ENCODE measurements around the gene COL18A1.

DNA sequence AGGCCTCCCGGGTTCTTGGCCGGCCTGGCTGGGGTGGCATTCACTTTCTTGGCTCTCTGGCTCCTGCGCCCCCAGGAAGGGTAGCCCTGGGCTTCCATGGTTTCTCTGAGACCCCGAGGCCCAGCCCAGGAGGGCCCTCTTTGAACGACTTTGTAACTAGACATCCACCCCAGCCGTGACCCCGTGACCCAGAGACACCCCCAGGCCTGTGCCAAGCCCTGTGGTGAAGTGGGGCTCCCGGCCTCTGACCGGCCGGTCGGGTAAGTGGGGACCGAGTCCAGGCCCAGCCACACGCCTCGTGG, 64.0 kb downstream of the COL18A1 start:
- no peak for TF ChIP-seq MAX (IDR thresholded peaks at IDR 0.05)
- TF ChIP-seq, protein P1, sequence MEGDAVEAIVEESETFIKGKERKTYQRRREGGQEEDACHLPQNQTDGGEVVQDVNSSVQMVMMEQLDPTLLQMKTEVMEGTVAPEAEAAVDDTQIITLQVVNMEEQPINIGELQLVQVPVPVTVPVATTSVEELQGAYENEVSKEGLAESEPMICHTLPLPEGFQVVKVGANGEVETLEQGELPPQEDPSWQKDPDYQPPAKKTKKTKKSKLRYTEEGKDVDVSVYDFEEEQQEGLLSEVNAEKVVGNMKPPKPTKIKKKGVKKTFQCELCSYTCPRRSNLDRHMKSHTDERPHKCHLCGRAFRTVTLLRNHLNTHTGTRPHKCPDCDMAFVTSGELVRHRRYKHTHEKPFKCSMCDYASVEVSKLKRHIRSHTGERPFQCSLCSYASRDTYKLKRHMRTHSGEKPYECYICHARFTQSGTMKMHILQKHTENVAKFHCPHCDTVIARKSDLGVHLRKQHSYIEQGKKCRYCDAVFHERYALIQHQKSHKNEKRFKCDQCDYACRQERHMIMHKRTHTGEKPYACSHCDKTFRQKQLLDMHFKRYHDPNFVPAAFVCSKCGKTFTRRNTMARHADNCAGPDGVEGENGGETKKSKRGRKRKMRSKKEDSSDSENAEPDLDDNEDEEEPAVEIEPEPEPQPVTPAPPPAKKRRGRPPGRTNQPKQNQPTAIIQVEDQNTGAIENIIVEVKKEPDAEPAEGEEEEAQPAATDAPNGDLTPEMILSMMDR (IDR thresholded peaks at IDR 0.05; ENCODE audit: low read depth, low read length, missing input control): no peak
- TF ChIP-seq, protein P2, sequence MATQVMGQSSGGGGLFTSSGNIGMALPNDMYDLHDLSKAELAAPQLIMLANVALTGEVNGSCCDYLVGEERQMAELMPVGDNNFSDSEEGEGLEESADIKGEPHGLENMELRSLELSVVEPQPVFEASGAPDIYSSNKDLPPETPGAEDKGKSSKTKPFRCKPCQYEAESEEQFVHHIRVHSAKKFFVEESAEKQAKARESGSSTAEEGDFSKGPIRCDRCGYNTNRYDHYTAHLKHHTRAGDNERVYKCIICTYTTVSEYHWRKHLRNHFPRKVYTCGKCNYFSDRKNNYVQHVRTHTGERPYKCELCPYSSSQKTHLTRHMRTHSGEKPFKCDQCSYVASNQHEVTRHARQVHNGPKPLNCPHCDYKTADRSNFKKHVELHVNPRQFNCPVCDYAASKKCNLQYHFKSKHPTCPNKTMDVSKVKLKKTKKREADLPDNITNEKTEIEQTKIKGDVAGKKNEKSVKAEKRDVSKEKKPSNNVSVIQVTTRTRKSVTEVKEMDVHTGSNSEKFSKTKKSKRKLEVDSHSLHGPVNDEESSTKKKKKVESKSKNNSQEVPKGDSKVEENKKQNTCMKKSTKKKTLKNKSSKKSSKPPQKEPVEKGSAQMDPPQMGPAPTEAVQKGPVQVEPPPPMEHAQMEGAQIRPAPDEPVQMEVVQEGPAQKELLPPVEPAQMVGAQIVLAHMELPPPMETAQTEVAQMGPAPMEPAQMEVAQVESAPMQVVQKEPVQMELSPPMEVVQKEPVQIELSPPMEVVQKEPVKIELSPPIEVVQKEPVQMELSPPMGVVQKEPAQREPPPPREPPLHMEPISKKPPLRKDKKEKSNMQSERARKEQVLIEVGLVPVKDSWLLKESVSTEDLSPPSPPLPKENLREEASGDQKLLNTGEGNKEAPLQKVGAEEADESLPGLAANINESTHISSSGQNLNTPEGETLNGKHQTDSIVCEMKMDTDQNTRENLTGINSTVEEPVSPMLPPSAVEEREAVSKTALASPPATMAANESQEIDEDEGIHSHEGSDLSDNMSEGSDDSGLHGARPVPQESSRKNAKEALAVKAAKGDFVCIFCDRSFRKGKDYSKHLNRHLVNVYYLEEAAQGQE (IDR thresholded peaks at IDR 0.05): no peak
- no peak for TF ChIP-seq RAD21 (IDR thresholded peaks at IDR 0.05)
- TF ChIP-seq JUND (IDR thresholded peaks at IDR 0.05): no peak

Measured in liver (tissue), 3 donors.